ENCODE measurements around the gene FHIP2A. TPM values are rescaled to one million over a fixed set of nuclear protein-coding genes. Genes with fewer than 3 reads are reported as not detected.

FHIP2A gene
- polyA plus RNA-seq, 1 donor (not counting 4 experiments of a cell fraction or from before 2014, with no cell fraction given): 14.9 TPM

- H3K9ac ChIP-seq (ENCODE audit: control insufficient read depth, extremely low read depth, insufficient read depth, low read length): no peak overlapping the region
- no peak overlapping the region for H2AFZ ChIP-seq (ENCODE audit: control insufficient read depth, low read length)
- no peak overlapping the region for H3K27ac ChIP-seq (ENCODE audit: control insufficient read depth, insufficient read depth, low read length)
- no peaks in the 10 kb centered on the region for H3K9me1 ChIP-seq (ENCODE audit: control insufficient read depth, extremely low read depth, insufficient read depth, low read length)
- no peaks in the 10 kb centered on the region for H3K4me1 ChIP-seq (ENCODE audit: control insufficient read depth, extremely low read depth, insufficient read depth, low read length)
- no peak overlapping the region for H3K4me3 ChIP-seq (ENCODE audit: control insufficient read depth in 2 of 3, extremely low read depth in 1 of 3, insufficient read depth in 2 of 3, low read depth in 1 of 3, low read length in 3 of 3)
- no peak overlapping the region for H3K4me2 ChIP-seq (ENCODE audit: control insufficient read depth, extremely low read depth, insufficient read depth, low read depth, low read length)
- H4K20me1 ChIP-seq (ENCODE audit: control insufficient read depth, extremely low read depth, insufficient read depth, low read length): no peaks in the 10 kb centered on the region
- no peaks in the 10 kb centered on the region for H3K79me2 ChIP-seq (ENCODE audit: control insufficient read depth, insufficient read depth, low read length)
- H3K9me3 ChIP-seq (ENCODE audit: control insufficient read depth, low read depth, low read length): no peaks in the 10 kb centered on the region
- no peaks in the 10 kb centered on the region for H3K27me3 ChIP-seq (ENCODE audit: control insufficient read depth, extremely low read depth, insufficient read depth, low read length)
- H3K36me3 ChIP-seq (ENCODE audit: control insufficient read depth in 2 of 2, extremely low read depth in 1 of 2, insufficient read depth in 2 of 2, low read length in 2 of 2): no peaks in the 10 kb centered on the region
- TF ChIP-seq EZH2 (IDR thresholded peaks at IDR 0.05; ENCODE audit: low read length) (no peak), CTCF (optimal IDR thresholded peaks at IDR 0.05 in 1 of 3, IDR thresholded peaks at IDR 0.05 in 1 of 3, conservative IDR thresholded peaks at IDR 0.05 in 1 of 3; ENCODE audit: extremely low read depth in 1 of 3, insufficient read depth in 2 of 3, low read length in 3 of 3) (no peak)
- no peak for FAIRE-seq
- no peak for DNase-seq (ENCODE audit: low read depth, low spot score)
- dilution Hi-C loops (cut with MboI; ENCODE audit: extremely low pct_ligation_motif_present, low sequenced_read_pairs): no loop called here
Observed at GRCh38 chr10:114800361-114800760, 21.2 kb upstream of the FHIP2A start.

DNA sequence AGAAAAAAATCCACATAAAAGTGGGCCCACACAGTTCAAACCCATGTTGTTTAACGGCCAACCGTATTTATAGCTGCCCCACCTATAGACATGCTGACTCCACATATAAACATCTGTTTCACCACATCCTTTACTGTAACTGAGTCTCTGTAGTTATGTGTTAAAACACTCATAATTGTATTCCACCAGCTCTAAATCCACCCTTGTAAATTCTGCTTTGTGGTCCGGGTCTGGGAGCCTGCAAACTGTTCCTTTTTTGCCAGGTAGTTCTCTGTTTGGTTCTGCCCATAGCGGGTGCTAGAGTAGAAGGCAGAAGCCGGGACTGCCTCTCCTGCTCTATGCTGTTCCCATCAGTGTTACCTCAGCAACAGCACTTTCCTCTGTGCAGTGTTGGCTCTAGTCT is 20.2 kb upstream of the FHIP2A start:
- no peak overlapping the region for H3K4me3 ChIP-seq (ENCODE audit: control insufficient read depth in 2 of 3, extremely low read depth in 1 of 3, insufficient read depth in 2 of 3, low read depth in 1 of 3, low read length in 3 of 3)
- dilution Hi-C loops (cut with MboI; ENCODE audit: extremely low pct_ligation_motif_present, low sequenced_read_pairs): no loop called here
- no peak overlapping the region for H3K27ac ChIP-seq (ENCODE audit: control insufficient read depth, insufficient read depth, low read length)
- no peaks in the 10 kb centered on the region for H3K4me1 ChIP-seq (ENCODE audit: control insufficient read depth, extremely low read depth, insufficient read depth, low read length)
- DNase-seq (ENCODE audit: low read depth, low spot score): no peak
- no peaks in the 10 kb centered on the region for H3K9me3 ChIP-seq (ENCODE audit: control insufficient read depth, low read depth, low read length)
- H4K20me1 ChIP-seq (ENCODE audit: control insufficient read depth, extremely low read depth, insufficient read depth, low read length): no peaks in the 10 kb centered on the region
- no peak for FAIRE-seq
- TF ChIP-seq EZH2 (IDR thresholded peaks at IDR 0.05; ENCODE audit: low read length) (no peak), CTCF (optimal IDR thresholded peaks at IDR 0.05 in 1 of 3, IDR thresholded peaks at IDR 0.05 in 1 of 3, conservative IDR thresholded peaks at IDR 0.05 in 1 of 3; ENCODE audit: extremely low read depth in 1 of 3, insufficient read depth in 2 of 3, low read length in 3 of 3) (no peak)
- no peak overlapping the region for H3K9ac ChIP-seq (ENCODE audit: control insufficient read depth, extremely low read depth, insufficient read depth, low read length)
- H2AFZ ChIP-seq (ENCODE audit: control insufficient read depth, low read length): no peak overlapping the region
- no peaks in the 10 kb centered on the region for H3K9me1 ChIP-seq (ENCODE audit: control insufficient read depth, extremely low read depth, insufficient read depth, low read length)
- H3K36me3 ChIP-seq (ENCODE audit: control insufficient read depth in 2 of 2, extremely low read depth in 1 of 2, insufficient read depth in 2 of 2, low read length in 2 of 2): no peaks in the 10 kb centered on the region
- H3K27me3 ChIP-seq (ENCODE audit: control insufficient read depth, extremely low read depth, insufficient read depth, low read length): no peaks in the 10 kb centered on the region
- H3K79me2 ChIP-seq (ENCODE audit: control insufficient read depth, insufficient read depth, low read length): no peaks in the 10 kb centered on the region
- H3K4me2 ChIP-seq (ENCODE audit: control insufficient read depth, extremely low read depth, insufficient read depth, low read depth, low read length): no peak overlapping the region
